ENCODE data around the gene CDK5RAP1.
"Not testable (repeated sequence)": the region's sequence is repeated elsewhere in the genome, so short reads cannot be mapped to it uniquely, and the experiment has no call there.

Gene CDK5RAP1

DNA sequence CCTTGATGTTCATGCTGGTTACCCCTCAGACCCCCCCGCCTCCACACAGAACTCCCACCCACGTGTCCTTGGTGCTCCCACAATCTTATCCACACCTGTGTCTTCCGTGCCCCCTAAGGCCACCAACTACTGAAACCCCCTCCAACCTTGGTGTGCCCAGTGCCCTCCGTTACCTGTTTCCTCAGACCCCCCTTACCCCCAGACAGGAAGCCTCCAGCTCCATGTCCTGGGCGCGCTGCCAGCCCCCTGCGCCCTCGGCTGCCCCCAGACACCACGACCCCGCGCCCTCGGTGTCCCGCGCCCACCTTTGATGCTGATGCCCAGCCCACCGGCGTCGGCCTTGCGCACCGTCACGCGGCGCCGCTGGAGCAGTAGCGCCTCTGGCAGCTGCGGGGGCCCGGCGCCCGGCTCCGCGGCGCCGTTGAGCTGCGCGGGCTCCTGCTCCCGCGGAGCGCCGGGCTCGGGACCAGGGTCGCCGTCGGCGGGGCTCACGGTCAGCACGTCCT is 41.7 kb upstream of the CDK5RAP1 start:
- TF ChIP-seq, protein P1, sequence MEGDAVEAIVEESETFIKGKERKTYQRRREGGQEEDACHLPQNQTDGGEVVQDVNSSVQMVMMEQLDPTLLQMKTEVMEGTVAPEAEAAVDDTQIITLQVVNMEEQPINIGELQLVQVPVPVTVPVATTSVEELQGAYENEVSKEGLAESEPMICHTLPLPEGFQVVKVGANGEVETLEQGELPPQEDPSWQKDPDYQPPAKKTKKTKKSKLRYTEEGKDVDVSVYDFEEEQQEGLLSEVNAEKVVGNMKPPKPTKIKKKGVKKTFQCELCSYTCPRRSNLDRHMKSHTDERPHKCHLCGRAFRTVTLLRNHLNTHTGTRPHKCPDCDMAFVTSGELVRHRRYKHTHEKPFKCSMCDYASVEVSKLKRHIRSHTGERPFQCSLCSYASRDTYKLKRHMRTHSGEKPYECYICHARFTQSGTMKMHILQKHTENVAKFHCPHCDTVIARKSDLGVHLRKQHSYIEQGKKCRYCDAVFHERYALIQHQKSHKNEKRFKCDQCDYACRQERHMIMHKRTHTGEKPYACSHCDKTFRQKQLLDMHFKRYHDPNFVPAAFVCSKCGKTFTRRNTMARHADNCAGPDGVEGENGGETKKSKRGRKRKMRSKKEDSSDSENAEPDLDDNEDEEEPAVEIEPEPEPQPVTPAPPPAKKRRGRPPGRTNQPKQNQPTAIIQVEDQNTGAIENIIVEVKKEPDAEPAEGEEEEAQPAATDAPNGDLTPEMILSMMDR (IDR thresholded peaks at IDR 0.05; ENCODE audit: low read depth, low read length, missing control alignments), result no peak
- H3K27ac ChIP-seq, result no peak overlapping the region
- no peaks in the 10 kb centered on the region for H3K36me3 ChIP-seq (replicated peaks)
- H3K4me3 ChIP-seq (ENCODE audit: low read depth, low read length), result peak overlapping the region; percentile 72
- H3K27me3 ChIP-seq (replicated peaks), result no peaks in the 10 kb centered on the region
- in situ Hi-C loops (cut with HindIII; ENCODE audit: low pct_ligation_motif_present, low sequenced_read_pairs), result no loop called here
- DNase-seq, result no peak

DNA sequence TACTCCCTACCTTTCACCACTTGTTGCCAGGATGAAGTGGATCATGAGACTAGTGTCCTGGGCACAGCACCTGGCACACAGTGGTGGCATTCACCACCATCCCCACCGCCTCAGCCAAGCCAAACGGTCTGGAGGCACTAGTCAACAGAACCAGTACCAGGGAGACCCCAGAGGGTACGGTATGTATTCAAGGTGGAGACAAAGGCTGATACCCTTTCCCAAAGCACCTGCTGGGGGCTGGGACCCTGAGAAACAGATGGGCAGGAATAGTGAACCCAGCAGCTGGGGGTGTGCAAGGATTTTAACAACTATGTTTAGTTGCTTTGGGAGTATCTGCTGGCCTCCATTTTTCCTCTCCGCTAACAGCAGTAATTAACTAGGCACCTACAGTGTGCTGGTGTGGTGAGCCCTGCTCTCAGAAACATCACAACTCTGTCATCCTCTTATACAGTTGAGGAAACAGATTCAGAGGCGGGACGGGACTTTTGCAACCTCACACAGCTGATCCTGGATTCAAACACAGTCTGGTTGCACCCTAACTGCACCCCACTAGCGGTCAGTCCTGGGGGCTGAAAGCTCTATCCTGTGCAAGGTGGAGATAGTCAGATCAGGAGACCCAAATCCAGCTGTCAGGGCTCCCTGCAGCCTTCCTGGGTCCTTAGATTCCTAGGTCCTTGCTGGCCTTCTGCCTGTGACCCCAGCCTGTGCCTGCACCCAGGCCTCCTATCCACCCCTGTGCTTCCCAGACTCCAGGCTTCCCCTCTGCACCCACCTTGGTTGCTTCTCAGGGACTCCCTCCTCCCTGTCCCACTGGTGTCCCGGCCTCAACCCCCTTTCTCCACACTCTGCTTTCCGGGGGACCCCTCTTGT is 41.1 kb upstream of the CDK5RAP1 start:
- Histone ChIP-seq H3K4me3 (ENCODE audit: low read depth, low read length) (no peak overlapping the region), H3K27ac (no peak overlapping the region)
- in situ Hi-C loops (cut with HindIII; ENCODE audit: low pct_ligation_motif_present, low sequenced_read_pairs), result no loop called here

DNA sequence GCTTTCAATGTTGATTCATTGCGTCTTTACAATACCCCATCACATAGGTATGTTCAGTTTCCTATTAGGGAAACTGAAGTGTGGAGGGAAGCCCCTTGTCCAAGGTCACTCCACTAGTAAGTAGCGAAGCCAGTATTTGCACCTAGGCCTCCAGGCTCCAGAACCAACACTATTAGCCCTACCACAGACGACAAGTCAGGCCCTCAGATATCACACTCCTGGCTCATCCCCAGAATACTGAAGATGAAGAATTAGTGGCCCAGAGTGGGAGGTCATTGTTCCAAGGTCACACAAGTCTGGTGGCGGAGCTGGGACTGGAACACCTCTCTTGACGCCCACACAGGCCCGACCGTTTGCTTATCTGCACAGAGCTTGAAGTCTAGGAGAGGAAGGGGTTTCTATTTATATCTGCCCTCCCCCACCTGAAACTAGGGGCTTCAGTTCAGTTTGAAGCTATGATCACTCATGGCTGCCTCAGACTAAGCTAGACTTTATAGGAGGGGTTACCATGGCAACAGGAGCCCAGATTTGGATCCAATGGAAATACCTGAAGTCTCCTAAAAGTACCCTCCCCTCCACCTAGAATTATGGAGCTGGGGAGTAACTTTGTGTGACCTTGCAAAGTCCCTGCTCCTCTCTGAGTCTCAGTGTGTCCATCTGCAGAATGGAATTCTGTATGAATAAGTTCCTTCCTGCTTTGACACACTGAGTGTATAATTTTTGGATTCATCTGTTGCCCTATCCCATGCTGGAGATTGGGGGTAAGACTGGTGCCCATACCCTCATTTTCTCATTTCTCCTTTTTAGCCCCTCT is 40.0 kb upstream of the CDK5RAP1 start:
- in situ Hi-C loops (cut with HindIII; ENCODE audit: low pct_ligation_motif_present, low sequenced_read_pairs), result no loop called here
- Histone ChIP-seq H3K27me3 (replicated peaks) (no peaks in the 10 kb centered on the region), H3K4me3 (ENCODE audit: low read depth, low read length) (no peak overlapping the region), H3K27ac (no peak overlapping the region), H3K36me3 (replicated peaks) (no peaks in the 10 kb centered on the region)
- TF ChIP-seq, protein P1 (IDR thresholded peaks at IDR 0.05; ENCODE audit: low read depth, low read length, missing control alignments), result no peak
- DNase-seq, result no peak

More for the DNA sequence above, 41.1 kb upstream of the CDK5RAP1 start:
- TF ChIP-seq, protein P1 (IDR thresholded peaks at IDR 0.05; ENCODE audit: low read depth, low read length, missing control alignments), result no peak
- no peaks in the 10 kb centered on the region for H3K27me3 ChIP-seq (replicated peaks)
- no peak for DNase-seq
- H3K36me3 ChIP-seq (replicated peaks), result no peaks in the 10 kb centered on the region

DNA sequence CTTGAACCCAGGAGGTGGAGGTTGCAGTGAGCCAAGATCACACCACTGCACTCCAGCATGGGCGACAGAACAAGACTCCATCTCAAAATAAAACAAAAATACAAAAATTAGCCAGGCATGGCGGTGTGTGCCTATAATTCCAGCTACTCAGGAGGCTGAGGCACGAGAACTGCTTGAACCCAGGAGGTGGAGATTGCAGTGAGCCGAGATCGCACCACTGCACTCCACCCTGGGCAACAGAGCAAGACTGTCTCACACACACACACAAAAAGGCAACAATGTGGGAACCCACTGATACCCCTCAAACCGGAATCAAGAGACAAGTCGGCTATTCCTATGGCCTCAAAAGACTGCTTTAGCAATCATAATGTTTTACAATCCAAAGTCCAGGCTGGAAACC is 39.2 kb upstream of the CDK5RAP1 start:
- in situ Hi-C loops (cut with HindIII; ENCODE audit: low pct_ligation_motif_present, low sequenced_read_pairs); H3K27ac ChIP-seq; DNase-seq; H3K36me3 ChIP-seq (replicated peaks); H3K27me3 ChIP-seq (replicated peaks); H3K4me3 ChIP-seq (ENCODE audit: low read depth, low read length): not testable (repeated sequence)

DNA sequence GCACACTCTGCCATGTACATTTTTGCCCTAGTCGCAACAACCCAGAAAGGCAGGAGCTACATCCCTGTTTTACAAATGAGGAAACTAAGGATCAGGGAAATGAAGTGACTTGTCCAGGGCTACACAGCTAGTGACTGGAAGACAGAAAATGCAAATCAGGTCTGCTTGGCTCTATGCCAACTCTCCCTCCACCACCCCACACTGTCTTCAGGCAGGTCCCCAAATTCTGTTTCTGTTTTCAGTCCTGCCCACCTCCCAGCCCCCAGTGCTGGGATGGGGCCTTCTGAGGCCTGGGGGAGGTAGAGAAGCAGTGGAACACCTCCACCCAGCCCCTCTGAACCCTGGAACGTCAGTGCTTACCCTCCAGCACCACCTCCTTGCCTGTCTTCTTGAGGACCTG is 37.2 kb upstream of the CDK5RAP1 start:
- Histone ChIP-seq H3K4me3 (ENCODE audit: low read depth, low read length) (no peak overlapping the region), H3K27ac (no peak overlapping the region), H3K36me3 (replicated peaks) (no peaks in the 10 kb centered on the region), H3K27me3 (replicated peaks) (no peaks in the 10 kb centered on the region)
- no peak for DNase-seq
- in situ Hi-C loops (cut with HindIII; ENCODE audit: low pct_ligation_motif_present, low sequenced_read_pairs), result no loop called here
- TF ChIP-seq, protein P1 (IDR thresholded peaks at IDR 0.05; ENCODE audit: low read depth, low read length, missing control alignments), result no peak
